GM19395 (cell line): ENCODE measurements around the gene KLK7.
"Not testable (repeated sequence)": the region's sequence is repeated elsewhere in the genome, so short reads cannot be mapped to it uniquely, and the experiment has no call there.

ENCODE experiments used
- ATAC-seq: cut with Tn5 transposase; IDR thresholded peaks from one replicate; pipeline ENCODE4 v1.9.1; 2021; ENCODE audit warnings: mild to moderate bottlenecking, moderate library complexity; ENCODE audit not compliant: unreplicated experiment

Gene KLK7

GRCh38 chr19:51012661-51013190 is 29.0 kb upstream of the KLK7 start:
- no peak for ATAC-seq

- ATAC-seq = no peak
These were observed 26.5 kb upstream of the KLK7 start for GRCh38 chr19:51010066-51010795.

DNA sequence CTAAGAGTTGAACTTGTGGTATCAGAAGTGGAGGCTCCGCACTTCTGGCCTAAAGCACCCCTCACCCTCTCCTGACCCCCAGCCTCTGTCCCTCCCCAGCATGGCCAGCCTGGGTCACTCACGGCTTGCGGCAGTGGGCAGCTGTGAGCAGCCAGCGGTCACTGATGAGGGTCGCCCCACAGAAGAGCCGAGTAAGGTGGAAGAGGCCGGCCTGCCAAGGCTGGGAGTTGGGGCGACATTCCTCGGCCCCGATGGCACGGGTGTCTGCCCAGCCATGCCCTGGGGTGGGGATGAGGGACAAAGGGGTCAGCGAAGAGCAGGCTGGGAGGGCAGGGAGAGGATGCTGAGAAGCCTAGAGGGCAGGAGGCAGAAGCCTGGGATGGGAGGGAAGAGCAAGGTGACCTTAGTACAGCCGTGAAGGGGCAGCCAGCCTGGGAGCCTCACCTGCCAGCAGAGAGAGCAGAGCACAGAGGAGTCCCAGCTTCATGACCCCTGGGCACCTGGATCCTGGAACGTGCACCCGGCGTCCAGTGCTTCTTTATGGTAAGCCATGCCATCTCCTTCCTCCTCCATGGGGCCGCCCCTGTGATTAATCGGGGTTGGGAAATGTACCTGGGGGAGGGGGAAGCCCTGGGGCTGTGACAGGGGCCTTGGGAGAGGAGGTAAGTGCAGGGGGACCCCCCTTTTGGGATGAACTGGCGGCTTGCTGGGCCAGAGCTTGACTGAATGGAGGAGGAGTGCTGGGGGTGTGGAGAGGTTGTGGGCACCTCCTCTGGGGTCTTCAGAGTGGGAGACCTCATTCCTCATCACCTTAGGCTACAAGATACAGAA is 25.6 kb upstream of the KLK7 start:
- ATAC-seq = no peak

DNA sequence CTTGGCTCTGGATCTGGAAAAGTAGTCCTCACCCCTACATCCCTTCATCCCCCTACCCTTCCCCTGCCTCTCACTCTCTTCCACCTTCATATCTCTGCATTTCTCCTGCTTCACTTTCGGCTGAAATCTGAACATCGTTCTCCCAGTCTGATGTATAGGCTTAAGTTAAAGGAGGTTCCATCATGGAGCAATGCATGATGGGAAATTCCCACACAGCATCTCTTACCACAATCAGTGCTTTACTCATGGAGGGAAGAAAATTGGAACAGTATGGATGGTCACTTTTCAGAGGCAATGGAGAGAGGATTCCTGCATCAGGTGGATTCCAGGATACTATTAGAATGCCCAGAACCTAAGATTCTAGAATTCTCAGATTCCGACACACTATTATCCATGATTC is 23.8 kb upstream of the KLK7 start:
- ATAC-seq = no peak

- no peak for ATAC-seq
These were observed 22.7 kb upstream of the KLK7 start for GRCh38 chr19:51006406-51006805.

GRCh38 chr19:51005248-51005647 is 21.5 kb upstream of the KLK7 start:
- ATAC-seq = no peak

- no peak for ATAC-seq
These were observed 19.6 kb upstream of the KLK7 start for GRCh38 chr19:51003316-51003715.

- ATAC-seq = no peak
These were observed 19.0 kb upstream of the KLK7 start for GRCh38 chr19:51002542-51003311.

GRCh38 chr19:51002089-51002532 is 18.4 kb upstream of the KLK7 start:
- no peak for ATAC-seq

- ATAC-seq = no peak
These were observed 17.8 kb upstream of the KLK7 start, which contains the start of gene KLK8 for GRCh38 chr19:51001515-51001914. KLK8 (minus strand) TSS chr19:51001604; CDS start chr19:51001167, 437 bp downstream.

DNA sequence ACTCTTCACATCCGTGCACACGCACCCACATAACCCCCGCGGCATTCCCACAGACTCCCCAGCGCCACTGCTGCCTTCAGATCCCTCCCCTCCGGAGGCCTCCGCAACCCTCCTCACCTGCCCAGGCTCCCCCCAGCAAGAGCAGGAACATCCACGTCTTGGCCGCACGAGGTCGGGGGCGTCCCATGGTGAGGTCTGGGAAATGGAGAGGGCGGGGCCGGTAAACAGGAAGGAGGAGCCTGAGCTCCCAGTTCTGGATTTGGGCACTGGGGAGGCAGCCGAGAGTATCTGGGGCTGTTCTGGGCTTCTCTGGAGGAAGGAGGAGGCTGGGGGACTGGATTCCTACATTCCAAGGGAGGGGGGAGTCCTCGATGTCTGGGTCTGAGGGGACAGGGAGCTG is 17.3 kb upstream of the KLK7 start:
- ATAC-seq = no peak

GRCh38 chr19:51000426-51000825 is 16.7 kb upstream of the KLK7 start:
- no peak for ATAC-seq

DNA sequence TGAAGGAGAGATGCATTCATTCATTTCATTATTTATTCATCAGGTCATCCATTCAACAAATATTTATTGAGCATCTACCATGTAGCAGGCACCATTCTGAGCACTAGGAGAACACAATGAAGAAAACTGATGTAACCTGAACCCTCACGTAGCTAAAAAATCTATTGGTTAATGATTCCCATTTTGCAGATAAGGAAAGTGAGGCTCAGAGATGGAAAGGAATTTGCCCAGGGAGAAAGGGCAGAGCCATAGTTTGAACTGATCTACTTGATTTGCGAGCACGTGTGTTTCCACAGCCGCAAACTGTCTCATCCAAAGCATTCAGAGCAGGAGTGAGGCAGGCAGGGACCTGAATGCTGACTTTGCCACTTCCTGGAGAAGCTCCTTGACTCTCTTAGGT is 15.0 kb upstream of the KLK7 start:
- ATAC-seq = no peak

GRCh38 chr19:50998061-50998460 is 14.3 kb upstream of the KLK7 start:
- no peak for ATAC-seq

DNA sequence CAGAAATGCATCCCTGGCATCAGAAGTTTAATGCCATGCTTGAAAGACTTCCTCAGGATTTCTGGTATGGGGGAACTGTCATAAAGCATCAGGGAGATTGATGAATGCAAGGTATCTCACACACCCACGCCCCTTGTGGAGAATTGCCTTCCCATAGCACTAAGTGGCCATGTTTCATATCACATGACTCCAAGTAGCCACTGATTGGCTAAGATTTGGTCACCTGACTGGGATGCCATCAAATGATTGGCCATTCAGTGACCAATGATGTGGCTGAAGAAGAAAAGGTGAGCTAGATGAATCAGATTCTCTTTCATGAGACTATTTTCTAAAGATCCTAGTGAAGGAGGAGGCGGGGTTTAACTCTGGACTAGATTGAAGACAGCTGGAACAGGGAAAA is 10.4 kb upstream of the KLK7 start:
- ATAC-seq = no peak

DNA sequence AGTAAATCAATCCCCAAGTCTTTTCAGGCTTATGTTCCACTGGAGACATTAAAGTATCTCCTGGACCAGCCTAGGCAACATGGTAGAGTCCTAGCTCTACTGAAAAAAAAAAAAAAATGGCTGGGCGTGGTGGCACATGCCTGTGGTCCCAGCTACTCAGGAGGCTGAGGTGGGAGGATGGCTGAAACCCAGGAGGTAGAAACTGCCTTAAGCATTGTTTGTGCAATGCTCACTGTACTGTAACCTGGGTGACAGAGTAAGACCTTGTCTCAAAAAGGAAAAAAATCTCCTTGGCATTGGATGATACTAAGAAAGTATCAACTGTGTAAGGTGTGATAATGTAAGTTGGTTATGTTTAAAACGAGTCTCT is 8.9 kb upstream of the KLK7 start:
- no peak for ATAC-seq

DNA sequence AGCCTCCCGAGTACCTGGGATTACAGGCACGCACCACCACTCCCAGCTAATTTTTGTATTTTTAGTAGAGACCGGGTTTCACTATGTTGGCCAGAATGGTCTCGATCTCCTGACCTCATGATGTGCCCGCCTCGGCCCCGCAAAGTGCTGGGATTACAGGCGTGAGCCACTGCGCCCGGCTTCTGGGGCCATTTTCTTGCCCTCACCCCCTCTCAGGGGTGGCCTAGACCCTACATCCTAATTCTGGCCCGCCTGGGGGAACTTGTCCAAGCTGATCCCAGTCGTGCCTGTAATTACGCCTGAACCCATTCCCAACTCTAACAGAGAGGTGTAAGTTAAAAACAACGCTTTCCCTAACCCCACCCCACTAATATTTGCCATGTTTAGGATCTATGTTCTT is 699 bp upstream of the KLK7 start:
- not testable (repeated sequence) for ATAC-seq

DNA sequence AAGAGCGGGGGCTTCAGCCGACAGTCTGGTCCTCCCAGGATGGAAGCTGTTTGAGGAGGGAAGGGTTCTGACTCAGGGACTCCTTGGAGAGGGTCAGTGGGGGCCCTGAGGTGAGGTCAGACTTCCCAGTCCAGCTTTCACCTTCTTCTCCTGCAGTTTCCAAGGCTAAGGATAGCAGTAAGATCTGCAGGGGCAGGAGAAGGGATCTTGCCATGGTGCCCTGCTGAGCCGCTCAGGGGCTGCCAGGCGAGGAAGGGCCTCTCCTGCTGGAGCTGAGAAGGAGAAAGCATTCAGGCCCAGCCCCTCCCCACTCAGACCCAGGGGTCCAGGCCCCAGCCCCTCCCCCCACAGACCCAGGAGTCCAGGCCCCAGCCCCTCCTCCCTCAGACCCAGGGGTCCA is 1.5 kb downstream of the KLK7 start:
- ATAC-seq = no peak

DNA sequence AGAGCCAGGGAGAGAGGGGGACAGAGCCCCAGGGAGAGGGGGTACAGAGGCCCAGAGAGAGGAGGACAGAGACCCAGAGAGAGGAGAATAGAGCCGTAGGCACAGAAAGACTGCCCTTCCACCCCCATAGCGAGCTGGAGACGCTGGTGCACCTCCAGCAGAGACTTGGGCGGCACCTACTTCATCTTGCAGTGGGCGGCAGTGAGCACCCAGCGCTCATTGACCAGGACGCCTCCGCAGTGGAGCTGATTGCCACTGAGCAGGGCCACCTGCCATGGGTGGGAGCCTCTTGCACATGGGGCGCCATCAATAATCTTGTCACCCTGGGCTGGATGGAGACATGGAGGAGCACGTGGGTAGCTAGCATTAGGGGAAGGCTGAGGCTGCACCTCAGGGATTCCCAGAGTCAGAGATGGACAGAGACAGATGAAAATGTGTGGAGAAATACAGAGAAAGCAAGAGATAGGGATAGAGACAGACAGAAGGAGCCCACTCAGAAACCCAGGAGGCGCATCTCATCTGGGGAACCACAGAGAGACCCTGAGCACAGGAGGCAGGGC is 2.0 kb downstream of the KLK7 start:
- ATAC-seq = no peak

GRCh38 chr19:50980208-50980607 is 3.5 kb downstream of the KLK7 start:
- no peak for ATAC-seq

DNA sequence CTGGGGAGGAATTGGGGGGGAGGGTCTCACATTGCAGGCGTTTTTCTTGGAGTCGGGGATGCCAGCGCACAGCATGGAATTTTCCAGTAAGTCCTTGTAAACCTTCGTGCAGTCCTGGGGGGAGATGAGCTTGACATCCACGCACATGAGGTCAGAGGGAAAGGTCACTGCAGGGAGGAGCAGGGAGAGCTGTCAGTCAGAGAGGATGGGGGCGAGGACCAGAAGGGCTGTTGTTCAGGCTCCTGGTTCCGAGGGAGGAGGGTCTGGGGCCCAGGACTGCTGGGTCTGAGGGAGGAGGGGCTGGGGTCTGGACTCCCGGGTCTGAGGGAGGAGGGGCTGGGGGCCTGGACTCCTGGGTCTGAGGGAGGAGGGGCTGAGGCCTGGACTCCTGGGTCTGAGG is 4.0 kb downstream of the KLK7 start:
- no peak for ATAC-seq
